Measurements from ENCODE around the gene ZBTB43. TPM values are rescaled to one million over a fixed set of nuclear protein-coding genes. Genes with fewer than 3 reads are reported as not detected.
"Not testable (repeated sequence)": the region's sequence is repeated elsewhere in the genome, so short reads cannot be mapped to it uniquely, and the experiment has no call there.

The ZBTB43 gene
- 0.49 and 0.98 TPM in 2 replicates for total RNA-seq (2014; rRNA removed; shearing (Covaris generic); ENCODE audit: low replicate concordance)

GRCh38 chr9:126804696-126805553 is at the start of gene ZBTB43:
Gene ZBTB43, plus strand, starts transcription at chr9:126805040. Its CDS starts 27,470 bp downstream, at chr9:126832510.
- in situ Hi-C loops (cut with HindIII; ENCODE audit: low pct_unique_long_range_greater_than_20kb, low sequenced_read_pairs) = no loop called here
- DNase-seq (ENCODE audit: low read depth) = peak; percentile 93

GRCh38 chr9:126755317-126755875 is 49.4 kb upstream of the ZBTB43 start:
- DNase-seq (ENCODE audit: low read depth) = no peak
- in situ Hi-C loops (cut with HindIII; ENCODE audit: low pct_unique_long_range_greater_than_20kb, low sequenced_read_pairs) = no loop called here

GRCh38 chr9:126756238-126756637 is 48.6 kb upstream of the ZBTB43 start:
- in situ Hi-C loops (cut with HindIII; ENCODE audit: low pct_unique_long_range_greater_than_20kb, low sequenced_read_pairs) = no loop called here

GRCh38 chr9:126756876-126757415 is 47.9 kb upstream of the ZBTB43 start:
- in situ Hi-C loops (cut with HindIII; ENCODE audit: low pct_unique_long_range_greater_than_20kb, low sequenced_read_pairs) = no loop called here
- no peak for DNase-seq (ENCODE audit: low read depth)

More at GRCh38 chr9:126756238-126756637, 48.6 kb upstream of the ZBTB43 start:
- no peak for DNase-seq (ENCODE audit: low read depth)

GRCh38 chr9:126758916-126759585 is 45.8 kb upstream of the ZBTB43 start:
- in situ Hi-C loops (cut with HindIII; ENCODE audit: low pct_unique_long_range_greater_than_20kb, low sequenced_read_pairs) = no loop called here
- DNase-seq (ENCODE audit: low read depth) = no peak

- no peak for DNase-seq (ENCODE audit: low read depth)
- in situ Hi-C loops (cut with HindIII; ENCODE audit: low pct_unique_long_range_greater_than_20kb, low sequenced_read_pairs) = no loop called here
Measured at GRCh38 chr9:126761274-126761673, 43.6 kb upstream of the ZBTB43 start.

- in situ Hi-C loops (cut with HindIII; ENCODE audit: low pct_unique_long_range_greater_than_20kb, low sequenced_read_pairs) = no loop called here
- peak; percentile 95 for DNase-seq (ENCODE audit: low read depth)
Measured at GRCh38 chr9:126763130-126763764, 41.6 kb upstream of the ZBTB43 start.

- no peak for DNase-seq (ENCODE audit: low read depth)
- in situ Hi-C loops (cut with HindIII; ENCODE audit: low pct_unique_long_range_greater_than_20kb, low sequenced_read_pairs) = no loop called here
Measured at GRCh38 chr9:126773004-126773607, 31.7 kb upstream of the ZBTB43 start.

GRCh38 chr9:126775926-126776325 is 28.9 kb upstream of the ZBTB43 start:
- DNase-seq (ENCODE audit: low read depth) = no peak

GRCh38 chr9:126777733-126778132 is 27.1 kb upstream of the ZBTB43 start:
- in situ Hi-C loops (cut with HindIII; ENCODE audit: low pct_unique_long_range_greater_than_20kb, low sequenced_read_pairs) = no loop called here

More at GRCh38 chr9:126775926-126776325, 28.9 kb upstream of the ZBTB43 start:
- in situ Hi-C loops (cut with HindIII; ENCODE audit: low pct_unique_long_range_greater_than_20kb, low sequenced_read_pairs) = no loop called here

GRCh38 chr9:126778141-126778540 is 26.7 kb upstream of the ZBTB43 start:
- in situ Hi-C loops (cut with HindIII; ENCODE audit: low pct_unique_long_range_greater_than_20kb, low sequenced_read_pairs) = no loop called here

More at GRCh38 chr9:126777733-126778132, 27.1 kb upstream of the ZBTB43 start:
- DNase-seq (ENCODE audit: low read depth) = no peak

GRCh38 chr9:126778696-126779095 is 26.1 kb upstream of the ZBTB43 start:
- in situ Hi-C loops (cut with HindIII; ENCODE audit: low pct_unique_long_range_greater_than_20kb, low sequenced_read_pairs); DNase-seq (ENCODE audit: low read depth): not testable (repeated sequence)

More at GRCh38 chr9:126778141-126778540, 26.7 kb upstream of the ZBTB43 start:
- DNase-seq (ENCODE audit: low read depth) = no peak

GRCh38 chr9:126781186-126782052 is 23.4 kb upstream of the ZBTB43 start:
- DNase-seq (ENCODE audit: low read depth) = peak; percentile 71
- in situ Hi-C loops (cut with HindIII; ENCODE audit: low pct_unique_long_range_greater_than_20kb, low sequenced_read_pairs) = no loop called here

- in situ Hi-C loops (cut with HindIII; ENCODE audit: low pct_unique_long_range_greater_than_20kb, low sequenced_read_pairs) = no loop called here
- DNase-seq (ENCODE audit: low read depth) = no peak
Measured at GRCh38 chr9:126782053-126782388, 22.8 kb upstream of the ZBTB43 start.

- no peak for DNase-seq (ENCODE audit: low read depth)
- in situ Hi-C loops (cut with HindIII; ENCODE audit: low pct_unique_long_range_greater_than_20kb, low sequenced_read_pairs) = no loop called here
Measured at GRCh38 chr9:126783949-126784348, 20.9 kb upstream of the ZBTB43 start.

GRCh38 chr9:126784401-126784800 is 20.4 kb upstream of the ZBTB43 start:
- in situ Hi-C loops (cut with HindIII; ENCODE audit: low pct_unique_long_range_greater_than_20kb, low sequenced_read_pairs) = no loop called here
- DNase-seq (ENCODE audit: low read depth) = no peak

GRCh38 chr9:126784841-126785240 is 20.0 kb upstream of the ZBTB43 start:
- DNase-seq (ENCODE audit: low read depth); in situ Hi-C loops (cut with HindIII; ENCODE audit: low pct_unique_long_range_greater_than_20kb, low sequenced_read_pairs): not testable (repeated sequence)
